HG02870 (cell line): ENCODE data around the gene VARS1.
"Not testable (repeated sequence)": the region's sequence is repeated elsewhere in the genome, so short reads cannot be mapped to it uniquely, and the experiment has no call there.

Experiments used
- ATAC-seq: cut with Tn5 transposase; IDR thresholded peaks from one replicate; pipeline ENCODE4 v1.9.1; 2021; ENCODE audit warnings: mild to moderate bottlenecking, moderate library complexity; ENCODE audit not compliant: unreplicated experiment

The VARS1 gene

DNA sequence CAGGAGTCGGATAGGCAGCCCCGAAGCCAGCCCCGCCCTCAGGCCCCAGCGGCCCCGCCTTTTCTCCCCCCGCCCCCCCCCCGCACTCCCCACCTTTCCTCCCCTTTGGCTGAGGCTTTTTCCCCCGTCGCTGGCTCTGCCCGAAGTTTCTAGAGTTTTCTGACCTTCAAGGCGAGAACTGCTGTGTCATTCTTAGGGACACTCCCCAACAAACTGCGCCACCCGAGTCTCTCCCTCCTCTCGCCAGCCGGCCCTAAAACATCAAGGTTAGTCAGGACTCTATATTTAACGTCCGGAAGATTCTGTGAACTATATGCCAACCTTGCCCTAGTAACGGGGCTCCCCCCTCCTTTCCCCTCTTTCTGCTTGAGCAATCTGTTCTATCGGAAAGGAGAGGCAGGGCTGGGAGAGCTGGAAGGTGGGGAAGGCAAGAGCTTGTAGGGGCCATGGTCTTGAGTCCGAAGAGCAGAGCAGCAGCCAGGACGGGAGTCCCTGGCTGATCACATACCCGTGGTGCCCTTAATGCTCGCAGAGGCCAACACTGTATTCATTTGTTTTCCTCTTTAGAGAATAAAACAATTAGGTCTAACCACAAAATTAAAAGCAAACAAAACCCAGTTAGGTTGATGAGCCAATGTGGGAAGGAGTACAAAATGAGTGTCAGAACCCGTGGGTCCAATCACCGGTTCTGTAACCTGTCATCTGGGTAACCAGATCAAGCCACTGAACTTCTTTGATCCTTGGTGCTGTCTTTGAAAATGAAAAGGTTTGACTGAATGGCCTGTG is 26.7 kb upstream of the VARS1 start:
- no peak for ATAC-seq

DNA sequence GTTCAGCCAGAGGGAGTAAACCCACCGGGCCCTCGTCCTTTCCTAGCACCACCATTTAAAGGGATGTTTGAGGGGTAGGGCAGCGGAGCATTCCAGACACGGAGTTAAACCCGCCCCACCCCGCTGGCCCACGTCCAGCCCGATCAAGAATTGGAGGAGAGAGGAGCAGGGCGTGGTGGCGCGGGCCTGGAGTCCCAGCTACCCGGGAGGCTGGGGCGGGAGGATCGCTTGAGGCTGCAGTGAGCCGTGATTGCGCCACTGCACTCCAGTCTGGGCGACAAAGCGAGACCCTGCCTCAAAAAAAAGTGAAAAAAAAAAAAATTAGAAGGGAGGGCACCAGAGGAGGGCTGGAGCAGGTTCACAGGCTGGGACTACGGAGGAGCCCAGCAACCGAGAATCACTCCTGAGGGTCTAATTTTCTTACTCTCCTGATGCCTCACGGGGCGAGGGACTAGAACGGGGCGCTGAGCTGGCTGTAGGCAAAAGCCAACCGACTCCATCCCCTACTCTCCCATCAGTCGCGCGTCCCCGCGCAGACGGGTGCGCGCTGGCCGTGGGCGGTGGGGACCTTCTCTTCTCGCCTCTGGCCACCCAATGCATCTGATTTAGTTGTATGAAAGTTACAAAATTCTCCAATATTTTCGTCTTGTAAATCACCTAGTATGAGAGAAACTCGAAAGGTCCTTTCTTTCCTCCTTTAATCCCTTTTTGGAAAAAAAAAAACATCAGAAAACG is 25.9 kb upstream of the VARS1 start:
- no peak for ATAC-seq

DNA sequence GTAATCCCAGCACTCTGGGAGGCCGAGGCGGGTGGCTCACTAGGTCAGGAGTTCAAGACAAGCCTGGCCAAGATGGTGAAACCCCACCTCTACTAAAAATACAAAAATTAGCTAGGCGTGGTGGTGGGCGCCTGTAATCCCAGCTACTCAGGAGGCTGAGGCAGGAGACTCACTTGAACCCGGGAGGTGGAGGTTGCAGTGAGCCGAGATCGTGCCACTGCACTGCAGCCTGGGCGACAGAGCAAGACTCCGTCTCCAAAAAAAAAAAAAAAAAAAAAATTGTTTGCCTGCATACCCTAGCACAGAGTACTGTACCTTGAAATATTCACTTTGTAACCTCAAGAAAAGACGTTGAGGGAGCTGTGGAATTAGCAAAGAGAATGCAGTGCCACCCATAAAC is 24.8 kb upstream of the VARS1 start:
- not testable (repeated sequence) for ATAC-seq

DNA sequence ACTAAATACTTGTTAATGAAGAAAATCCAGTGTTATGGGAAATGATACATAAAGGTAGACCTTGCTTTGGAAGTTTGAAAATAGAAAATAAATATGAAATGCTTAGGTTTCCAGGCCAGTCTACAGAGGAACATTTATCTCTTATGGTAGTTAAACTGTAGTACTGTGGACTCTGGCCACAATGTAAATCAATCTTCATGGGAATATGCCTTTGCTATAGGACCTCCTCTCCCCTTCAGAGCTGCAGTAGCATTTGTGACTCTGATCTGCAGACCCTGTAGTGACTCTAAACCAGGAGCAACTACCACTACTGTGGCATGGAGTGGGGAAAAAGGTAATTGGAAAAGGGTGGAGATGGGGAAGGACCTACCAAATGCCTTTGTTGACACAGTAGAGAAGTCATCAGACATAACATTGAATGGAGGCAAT is 24.3 kb upstream of the VARS1 start:
- ATAC-seq: no peak

DNA sequence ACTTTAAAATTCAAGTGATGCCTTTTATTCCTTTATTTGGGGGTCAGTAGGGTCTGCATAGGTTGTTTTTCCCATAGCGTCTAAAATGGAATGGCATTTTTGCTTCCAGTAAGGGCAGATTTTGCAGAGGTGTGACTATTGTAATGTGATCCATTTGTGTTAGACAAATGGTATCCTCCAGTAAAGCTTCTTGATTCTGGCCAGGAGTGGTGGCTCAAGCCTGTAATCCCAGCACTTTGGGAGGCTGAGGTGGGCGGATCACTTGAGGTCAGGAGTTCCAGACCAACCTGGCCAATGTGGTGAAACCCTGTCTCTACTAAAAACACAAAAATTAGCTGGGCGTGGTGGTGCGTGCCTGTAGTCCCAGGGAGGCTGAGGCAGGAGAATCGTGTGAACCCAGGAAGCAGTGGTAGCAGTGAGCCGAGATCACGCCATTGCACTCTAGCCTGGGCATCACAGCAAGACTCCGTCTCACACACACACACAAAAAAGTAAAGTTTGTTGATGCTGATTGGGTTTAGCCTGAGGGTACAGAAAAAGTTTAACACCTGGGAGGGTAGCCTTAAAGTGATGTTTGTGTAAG is 22.5 kb upstream of the VARS1 start:
- not testable (repeated sequence) for ATAC-seq

DNA sequence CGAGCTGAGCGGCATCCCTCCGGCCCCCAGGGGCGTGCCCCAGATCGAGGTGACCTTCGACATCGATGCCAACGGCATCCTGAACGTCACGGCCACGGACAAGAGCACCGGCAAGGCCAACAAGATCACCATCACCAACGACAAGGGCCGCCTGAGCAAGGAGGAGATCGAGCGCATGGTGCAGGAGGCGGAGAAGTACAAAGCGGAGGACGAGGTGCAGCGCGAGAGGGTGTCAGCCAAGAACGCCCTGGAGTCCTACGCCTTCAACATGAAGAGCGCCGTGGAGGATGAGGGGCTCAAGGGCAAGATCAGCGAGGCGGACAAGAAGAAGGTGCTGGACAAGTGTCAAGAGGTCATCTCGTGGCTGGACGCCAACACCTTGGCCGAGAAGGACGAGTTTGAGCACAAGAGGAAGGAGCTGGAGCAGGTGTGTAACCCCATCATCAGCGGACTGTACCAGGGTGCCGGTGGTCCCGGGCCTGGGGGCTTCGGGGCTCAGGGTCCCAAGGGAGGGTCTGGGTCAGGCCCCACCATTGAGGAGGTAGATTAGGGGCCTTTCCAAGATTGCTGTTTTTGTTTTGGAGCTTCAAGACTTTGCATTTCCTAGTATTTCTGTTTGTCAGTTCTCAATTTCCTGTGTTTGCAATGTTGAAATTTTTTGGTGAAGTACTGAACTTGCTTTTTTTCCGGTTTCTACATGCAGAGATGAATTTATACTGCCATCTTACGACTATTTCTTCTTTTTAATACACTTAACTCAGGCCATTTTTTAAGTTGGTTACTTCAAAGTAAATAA is 21.8 kb upstream of the VARS1 start:
- not testable (repeated sequence) for ATAC-seq

DNA sequence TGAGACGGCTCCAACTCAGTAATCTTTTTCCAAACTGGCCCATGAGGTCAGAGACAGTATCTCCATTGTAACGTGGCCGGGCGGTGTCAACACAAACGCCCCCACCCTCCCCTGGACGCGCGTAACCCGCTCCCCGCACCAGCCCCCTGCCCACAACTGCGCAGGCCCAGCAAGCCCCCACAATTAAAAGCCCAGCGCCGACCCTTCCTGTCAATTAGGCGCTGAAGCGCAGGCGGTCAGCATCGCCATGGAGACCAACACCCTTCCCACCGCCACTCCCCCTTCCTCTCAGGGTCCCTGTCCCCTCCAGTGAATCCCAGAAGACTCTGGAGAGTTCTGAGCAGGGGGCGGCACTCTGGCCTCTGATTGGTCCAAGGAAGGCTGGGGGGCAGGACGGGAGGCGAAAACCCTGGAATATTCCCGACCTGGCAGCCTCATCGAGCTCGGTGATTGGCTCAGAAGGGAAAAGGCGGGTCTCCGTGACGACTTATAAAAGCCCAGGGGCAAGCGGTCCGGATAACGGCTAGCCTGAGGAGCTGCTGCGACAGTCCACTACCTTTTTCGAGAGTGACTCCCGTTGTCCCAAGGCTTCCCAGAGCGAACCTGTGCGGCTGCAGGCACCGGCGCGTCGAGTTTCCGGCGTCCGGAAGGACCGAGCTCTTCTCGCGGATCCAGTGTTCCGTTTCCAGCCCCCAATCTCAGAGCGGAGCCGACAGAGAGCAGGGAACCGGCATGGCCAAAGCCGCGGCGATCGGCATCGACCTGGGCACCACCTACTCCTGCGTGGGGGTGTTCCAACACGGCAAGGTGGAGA is 19.7 kb upstream of the VARS1 start, which contains the start of the genes HSPA1A and HSPA1L:
HSPA1A (plus strand) TSS at position 519 of the 814 bp plus-strand sequence; CDS start at position 733, 214 bp downstream.
HSPA1L (minus strand) TSS at position 259 of the 814 bp plus-strand sequence. CDS start 3,311 bp downstream, outside the sequence.
- ATAC-seq: peak; percentile 29

DNA sequence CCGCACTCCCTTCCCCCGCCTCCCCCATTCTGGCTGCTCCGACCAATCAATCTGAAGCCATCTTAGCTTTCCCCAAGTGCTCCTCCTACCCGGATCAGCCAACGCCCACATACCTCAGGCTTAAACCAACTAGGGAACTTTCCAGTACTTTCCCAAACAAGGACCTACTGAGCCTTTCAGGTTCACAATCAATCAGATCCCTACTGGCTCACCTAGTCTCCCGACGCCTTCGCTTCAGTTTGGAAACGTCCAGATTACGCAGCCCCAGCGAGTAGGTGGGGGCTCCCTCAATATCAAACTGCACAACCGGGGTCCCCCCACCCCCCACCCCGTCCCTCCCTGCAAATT is 19.1 kb upstream of the VARS1 start:
- no peak for ATAC-seq

DNA sequence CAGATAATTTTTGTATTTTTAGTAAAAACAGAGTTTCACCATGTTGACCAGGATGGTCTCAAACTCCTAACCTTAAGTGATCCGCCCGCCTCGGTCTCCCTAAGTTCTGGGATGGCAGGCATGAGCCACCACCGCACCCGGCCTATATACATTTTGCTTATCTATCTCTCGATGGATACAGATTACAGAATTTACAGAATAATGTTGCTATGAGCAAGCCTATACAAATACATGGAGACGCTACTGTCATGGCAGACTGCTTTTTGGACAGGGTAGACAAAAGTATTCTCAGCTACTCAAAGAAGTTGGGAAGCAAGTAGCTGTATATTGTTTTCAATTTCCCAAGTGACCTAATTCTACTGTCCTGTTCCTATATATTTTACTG is 17.9 kb upstream of the VARS1 start:
- ATAC-seq: no peak

DNA sequence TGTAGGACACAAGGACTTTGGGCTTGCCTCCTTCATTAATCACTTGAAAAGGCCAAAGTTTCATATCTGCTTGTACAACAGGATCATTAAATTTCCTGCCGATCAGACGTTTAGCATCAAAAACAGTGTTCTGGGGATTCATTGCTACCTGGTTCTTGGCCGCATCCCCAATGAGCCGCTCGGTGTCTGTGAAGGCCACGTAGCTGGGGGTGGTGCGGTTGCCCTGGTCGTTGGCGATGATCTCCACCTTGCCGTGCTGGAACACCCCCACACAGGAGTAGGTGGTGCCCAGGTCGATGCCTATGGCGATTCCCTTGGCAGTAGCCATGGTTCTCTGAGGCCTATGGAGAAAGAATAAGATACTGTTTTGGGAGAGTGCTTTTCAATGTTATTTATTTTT is 16.1 kb upstream of the VARS1 start:
- ATAC-seq: no peak

DNA sequence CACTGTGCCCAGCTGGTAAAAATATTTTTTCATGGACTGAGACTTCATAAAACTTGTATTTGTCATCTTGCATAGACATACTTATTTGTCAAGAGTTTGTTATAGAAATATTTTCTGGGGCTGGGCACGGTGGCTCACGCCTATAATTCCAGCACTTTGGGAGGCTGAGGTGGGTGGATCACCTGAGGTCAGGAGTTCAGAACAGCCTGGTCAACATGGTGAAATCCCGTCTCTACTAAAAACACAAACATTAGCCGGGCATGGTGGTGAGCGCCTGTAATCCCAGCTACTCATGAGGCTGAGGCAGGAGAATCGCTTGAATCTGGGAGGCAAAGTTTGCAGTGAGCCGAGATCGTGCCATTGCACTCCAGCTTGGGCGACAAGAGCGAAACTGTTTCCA is 13.0 kb upstream of the VARS1 start:
- ATAC-seq: not testable (repeated sequence)

DNA sequence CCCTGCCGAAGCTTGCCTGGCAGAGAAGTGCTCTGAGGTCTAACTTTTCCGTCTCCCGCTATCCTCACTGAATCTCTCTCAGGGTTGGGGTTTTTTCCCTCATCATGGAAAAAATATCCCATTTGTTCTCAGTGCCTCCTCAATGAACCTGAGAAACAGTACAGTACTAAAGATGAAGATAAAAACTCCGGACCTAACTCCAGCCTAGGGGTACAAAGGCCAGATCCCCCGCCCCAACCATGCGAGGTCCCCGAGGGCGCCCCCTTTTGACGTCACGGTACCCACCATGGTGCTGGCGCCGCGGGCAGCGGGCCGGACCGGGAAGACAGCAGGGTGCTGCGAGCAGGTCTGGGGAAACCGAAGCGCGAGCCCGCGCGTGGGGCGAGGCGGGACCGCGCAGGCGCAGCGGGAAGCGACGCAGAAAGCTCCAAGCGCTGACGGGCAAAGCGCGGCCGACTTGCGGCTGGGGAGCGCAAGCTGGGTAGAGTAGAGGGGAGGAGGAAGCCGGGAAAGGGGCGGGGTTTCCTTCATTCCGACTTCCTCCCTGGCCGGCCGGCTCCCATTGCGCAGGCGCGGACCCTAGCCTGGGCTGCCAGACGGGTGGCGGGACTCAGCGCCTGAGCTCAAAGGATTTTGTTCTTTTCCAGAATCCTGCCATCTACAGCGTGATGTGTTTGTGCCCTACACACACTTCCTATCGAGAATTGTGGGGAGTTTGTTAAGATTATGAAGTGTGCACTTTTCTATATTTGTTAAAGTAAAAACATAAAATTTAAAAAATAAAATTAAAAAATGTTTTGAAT is 11.1 kb upstream of the VARS1 start, which contains the start of gene LSM2:
LSM2 (minus strand) TSS at position 497 of the 803 bp plus-strand sequence; CDS start at position 288, 209 bp downstream.
- peak; percentile 86 for ATAC-seq

DNA sequence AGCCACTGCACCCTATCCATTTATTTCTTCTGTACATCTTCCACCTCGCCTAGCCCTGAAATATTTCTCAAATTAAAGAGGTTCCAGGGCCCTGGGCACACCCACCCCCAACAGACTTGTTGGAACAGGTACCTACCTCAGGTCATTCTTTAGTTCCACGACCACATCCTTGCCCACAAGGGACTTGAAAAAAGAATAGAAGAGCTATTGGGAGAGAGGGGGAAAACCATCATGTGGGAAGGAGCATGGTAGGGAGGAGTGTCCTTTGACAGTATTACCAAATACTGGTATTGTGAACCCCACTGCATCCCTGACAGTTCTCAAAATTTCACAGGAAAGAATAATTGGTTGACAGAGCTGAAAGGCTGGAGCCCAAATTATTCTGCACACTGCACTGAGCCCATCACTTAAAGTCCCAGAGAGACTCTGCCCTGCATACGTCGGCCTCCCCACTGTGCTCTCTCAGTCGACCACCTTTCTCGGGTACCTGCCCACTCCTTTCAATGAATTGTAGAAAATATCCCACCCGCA is 10.5 kb upstream of the VARS1 start:
- peak; percentile 4 for ATAC-seq

DNA sequence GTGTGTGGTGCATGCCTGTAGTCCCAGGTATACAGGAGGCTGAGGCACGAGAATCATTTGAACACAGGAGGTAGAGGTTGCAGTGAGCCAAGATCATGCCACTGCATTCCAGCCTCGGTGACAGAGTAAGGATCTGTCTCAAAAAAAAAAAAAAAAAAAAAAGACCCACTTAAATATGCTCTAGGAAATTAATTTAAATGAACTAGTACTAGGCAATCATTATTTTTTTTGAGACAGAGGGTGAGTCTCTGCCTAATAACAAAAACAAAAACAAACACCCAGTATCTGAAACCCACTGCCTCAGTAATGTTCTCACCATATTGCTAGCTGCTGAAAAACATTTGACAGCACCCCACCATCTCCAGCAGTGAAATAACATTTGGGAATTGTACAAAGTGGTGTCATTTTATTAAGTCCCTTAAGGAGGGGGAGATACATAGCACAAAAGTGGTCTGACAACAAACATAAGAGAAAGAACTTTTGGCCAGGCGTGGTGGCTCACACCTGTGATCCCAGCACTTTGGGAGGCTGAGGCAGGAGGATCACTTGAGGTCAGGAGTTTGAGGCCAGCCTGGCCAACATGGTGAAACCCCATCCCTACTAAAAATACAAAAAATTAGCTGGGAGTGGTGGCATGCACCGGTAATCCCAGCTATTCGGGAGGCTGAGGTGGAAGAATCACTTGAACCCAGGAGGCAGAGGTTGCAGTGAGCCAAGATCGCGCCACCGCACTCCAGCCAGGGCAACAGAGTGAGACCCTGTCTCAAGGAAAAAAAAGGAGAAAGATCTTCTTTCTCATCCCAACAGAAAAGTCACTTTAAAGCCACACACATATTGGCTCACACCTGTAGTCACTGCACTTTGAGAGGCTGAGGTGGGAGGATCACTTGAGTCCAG is 5.7 kb upstream of the VARS1 start:
- not testable (repeated sequence) for ATAC-seq

DNA sequence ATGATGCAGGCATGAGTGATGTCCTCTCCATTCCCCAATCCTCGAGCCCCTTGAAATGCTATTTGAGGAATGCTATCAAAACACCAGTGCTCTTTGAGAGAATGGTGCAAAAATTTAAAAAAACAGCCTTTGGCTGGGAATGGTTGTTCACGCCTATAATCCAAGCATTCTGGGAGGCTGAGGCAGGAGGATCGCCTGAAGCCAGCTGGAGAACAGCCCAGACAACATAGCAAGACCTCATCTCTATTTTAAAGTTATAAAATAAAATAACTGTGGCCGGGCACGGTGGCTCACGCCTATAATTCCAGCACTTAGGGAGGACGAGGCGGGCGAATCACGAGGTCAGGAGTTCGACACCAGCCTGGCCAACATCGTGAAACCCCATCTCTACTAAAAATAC is 4.2 kb upstream of the VARS1 start:
- ATAC-seq: no peak

DNA sequence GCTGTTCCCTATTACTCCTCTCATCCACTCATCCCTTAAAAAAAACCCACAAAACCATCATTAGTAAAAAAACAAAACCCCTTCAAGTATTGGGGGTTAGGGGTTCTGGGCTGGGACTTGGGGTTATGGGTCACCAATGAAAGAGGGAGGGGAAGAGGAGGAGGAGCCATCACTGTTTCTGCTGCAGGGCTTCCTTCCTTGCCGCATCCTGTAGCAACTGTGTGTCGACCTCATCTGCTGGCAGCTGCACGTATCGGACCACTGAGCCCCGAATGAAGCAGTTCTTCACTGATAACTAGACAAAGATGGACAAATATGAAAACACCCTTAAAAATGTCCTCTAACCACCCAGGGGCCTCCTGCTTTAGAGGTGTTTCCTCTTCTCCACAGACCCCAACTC is 2.0 kb upstream of the VARS1 start:
- no peak for ATAC-seq

DNA sequence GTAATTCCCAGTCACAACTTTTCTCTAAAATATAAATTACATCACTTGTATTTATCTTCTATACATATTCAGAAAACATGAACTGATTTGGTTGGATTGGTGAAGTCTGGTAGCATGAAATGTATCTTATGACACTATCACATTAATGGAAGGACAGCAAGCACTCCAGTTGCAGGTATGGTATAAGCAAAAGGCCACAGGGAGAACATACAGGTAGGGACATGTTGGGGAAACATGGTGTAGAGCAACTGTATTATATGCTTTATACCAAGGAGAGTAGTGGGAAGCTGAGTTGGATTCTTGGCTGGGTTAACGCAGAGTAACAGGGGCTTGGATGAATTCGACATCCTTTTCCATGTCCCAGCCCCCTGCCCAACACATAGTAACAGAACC is 1.4 kb upstream of the VARS1 start:
- no peak for ATAC-seq
